Measurements from ENCODE around the gene TMEM147. TPM values are rescaled to one million over a fixed set of nuclear protein-coding genes. Genes with fewer than 3 reads are reported as not detected.

The TMEM147 gene
- total RNA-seq, 1 donor from 2014 or later = 104 TPM

DNA sequence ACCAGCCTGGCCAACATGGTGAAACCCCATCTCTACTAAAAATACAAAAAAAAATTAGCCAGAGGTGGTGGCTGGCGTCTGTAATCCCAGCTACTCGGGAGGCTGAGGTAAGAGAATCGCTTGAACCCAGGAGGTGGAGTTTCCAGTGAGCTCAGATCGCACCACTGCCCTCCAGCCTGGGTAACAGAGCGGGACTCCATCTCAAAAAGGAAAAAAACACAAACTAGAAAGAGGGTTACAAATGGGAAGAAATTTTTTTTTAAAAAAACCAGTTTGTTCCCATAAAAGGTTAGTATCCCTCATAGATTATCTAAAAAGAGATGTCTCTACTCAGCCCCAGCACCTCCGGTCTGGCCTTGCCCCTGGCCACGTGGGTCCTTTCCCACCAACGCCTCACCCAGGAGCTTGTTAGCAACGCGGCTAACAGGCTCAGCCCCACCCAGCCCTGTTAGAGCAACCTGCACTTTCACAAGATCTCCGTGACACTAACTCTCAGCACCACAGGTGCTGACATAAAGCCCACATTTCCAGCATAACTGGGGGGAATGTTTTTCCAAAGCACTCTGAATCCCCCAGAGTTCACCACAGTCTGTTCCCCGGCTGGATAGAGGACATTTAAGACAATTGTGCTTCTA lies 36.3 kb upstream of the TMEM147 start:
- Mint-ChIP-seq H3K4me1 (ENCODE audit: unreplicated experiment) (peaks cover 9% of the 10 kb centered on the region), H3K4me3 (peak overlapping the region; percentile 91), H3K9me3 (no peaks in the 10 kb centered on the region), H3K36me3 (peaks cover 5% of the 10 kb centered on the region), H3K27ac (peak overlapping the region; percentile 96), H3K27me3 (peaks cover 44% of the 10 kb centered on the region)
- DNase-seq (ENCODE audit: extremely low spot score, unreplicated experiment) = no peak
- TF ChIP-seq, protein P1, sequence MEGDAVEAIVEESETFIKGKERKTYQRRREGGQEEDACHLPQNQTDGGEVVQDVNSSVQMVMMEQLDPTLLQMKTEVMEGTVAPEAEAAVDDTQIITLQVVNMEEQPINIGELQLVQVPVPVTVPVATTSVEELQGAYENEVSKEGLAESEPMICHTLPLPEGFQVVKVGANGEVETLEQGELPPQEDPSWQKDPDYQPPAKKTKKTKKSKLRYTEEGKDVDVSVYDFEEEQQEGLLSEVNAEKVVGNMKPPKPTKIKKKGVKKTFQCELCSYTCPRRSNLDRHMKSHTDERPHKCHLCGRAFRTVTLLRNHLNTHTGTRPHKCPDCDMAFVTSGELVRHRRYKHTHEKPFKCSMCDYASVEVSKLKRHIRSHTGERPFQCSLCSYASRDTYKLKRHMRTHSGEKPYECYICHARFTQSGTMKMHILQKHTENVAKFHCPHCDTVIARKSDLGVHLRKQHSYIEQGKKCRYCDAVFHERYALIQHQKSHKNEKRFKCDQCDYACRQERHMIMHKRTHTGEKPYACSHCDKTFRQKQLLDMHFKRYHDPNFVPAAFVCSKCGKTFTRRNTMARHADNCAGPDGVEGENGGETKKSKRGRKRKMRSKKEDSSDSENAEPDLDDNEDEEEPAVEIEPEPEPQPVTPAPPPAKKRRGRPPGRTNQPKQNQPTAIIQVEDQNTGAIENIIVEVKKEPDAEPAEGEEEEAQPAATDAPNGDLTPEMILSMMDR (conservative IDR thresholded peaks at IDR 0.05) = no peak

DNA sequence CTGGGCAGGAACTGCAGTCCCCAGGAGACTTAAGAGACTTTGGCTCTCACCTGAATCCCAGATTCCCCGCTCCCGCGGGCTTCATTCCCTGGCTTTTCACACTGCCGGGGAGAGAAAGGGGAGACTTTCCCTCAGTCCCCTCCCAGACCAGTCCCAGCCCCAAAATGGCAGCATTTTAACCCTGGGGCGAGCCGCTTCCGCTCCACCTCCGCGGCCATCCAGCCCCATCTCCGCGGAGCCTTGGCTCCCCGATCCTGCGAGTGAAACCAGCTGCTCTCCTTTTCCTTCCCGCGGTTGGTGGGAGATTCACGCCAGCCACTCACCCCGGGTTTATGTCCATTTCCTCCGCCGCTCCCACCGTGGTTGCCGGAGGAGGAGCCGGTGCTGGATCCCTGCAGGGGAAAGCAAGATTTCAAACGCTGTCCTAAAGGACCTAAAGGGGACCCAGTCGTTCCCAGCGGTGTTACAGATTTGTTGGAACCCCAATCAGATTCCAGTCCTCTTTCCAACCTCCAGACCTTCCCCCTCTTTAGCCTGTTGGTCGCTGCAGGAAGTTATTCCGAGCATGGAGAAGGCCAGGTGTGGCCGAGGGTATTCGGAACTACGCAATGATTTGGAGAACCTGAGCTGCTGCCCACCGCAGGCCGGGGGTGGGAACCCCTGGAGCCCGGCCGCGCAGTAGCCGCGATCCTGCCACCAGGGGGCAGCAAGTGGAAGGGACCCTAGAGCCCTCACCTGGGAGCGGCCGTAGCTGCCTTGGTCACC lies 35.4 kb upstream of the TMEM147 start:
- TF ChIP-seq, protein P1 (conservative IDR thresholded peaks at IDR 0.05) = peak; percentile 96
- Mint-ChIP-seq H3K4me1 (ENCODE audit: unreplicated experiment) (peaks cover 9% of the 10 kb centered on the region), H3K27ac (peak overlapping the region; percentile 96), H3K36me3 (peaks cover 5% of the 10 kb centered on the region), H3K9me3 (no peaks in the 10 kb centered on the region), H3K4me3 (peak overlapping the region; percentile 91), H3K27me3 (peaks cover 48% of the 10 kb centered on the region)
- DNase-seq (ENCODE audit: extremely low spot score, unreplicated experiment) = peak; percentile 89

DNA sequence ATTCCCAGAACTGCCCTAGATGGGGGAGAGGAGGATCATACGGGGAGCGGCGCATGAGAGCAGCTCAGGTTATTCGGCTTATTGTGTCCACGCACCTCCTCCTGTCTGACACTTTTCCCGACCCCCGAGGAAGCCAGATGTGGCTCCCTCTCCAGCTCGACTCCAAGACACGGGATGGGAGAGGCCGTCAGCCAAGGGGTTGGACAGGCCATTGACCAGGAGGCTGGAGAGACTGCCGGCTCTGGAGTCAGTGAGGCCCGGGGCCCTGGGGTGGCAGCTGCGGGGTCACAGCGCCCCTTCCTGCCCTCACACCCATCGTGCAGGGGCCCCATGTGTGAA lies 34.8 kb upstream of the TMEM147 start:
- Mint-ChIP-seq H3K27ac (peak overlapping the region; percentile 96), H3K9me3 (no peaks in the 10 kb centered on the region), H3K4me3 (peak overlapping the region; percentile 91)

GRCh38 chr19:35511337-35511736 lies 34.1 kb upstream of the TMEM147 start:
- H3K4me3 Mint-ChIP-seq = no peak overlapping the region
- DNase-seq (ENCODE audit: extremely low spot score, unreplicated experiment) = no peak
- peaks cover 9% of the 10 kb centered on the region for H3K4me1 Mint-ChIP-seq (ENCODE audit: unreplicated experiment)
- H3K27me3 Mint-ChIP-seq = peaks cover 48% of the 10 kb centered on the region
- H3K9me3 Mint-ChIP-seq = no peaks in the 10 kb centered on the region
- peaks cover under 1% of the 10 kb centered on the region for H3K36me3 Mint-ChIP-seq
- no peak overlapping the region for H3K27ac Mint-ChIP-seq
- TF ChIP-seq, protein P1 (conservative IDR thresholded peaks at IDR 0.05) = no peak

More for the DNA sequence above, 34.8 kb upstream of the TMEM147 start:
- no peak for DNase-seq (ENCODE audit: extremely low spot score, unreplicated experiment)
- Mint-ChIP-seq H3K4me1 (ENCODE audit: unreplicated experiment) (peaks cover 9% of the 10 kb centered on the region), H3K27me3 (peaks cover 48% of the 10 kb centered on the region), H3K36me3 (peaks cover 5% of the 10 kb centered on the region)
- TF ChIP-seq, protein P1 (conservative IDR thresholded peaks at IDR 0.05) = no peak

DNA sequence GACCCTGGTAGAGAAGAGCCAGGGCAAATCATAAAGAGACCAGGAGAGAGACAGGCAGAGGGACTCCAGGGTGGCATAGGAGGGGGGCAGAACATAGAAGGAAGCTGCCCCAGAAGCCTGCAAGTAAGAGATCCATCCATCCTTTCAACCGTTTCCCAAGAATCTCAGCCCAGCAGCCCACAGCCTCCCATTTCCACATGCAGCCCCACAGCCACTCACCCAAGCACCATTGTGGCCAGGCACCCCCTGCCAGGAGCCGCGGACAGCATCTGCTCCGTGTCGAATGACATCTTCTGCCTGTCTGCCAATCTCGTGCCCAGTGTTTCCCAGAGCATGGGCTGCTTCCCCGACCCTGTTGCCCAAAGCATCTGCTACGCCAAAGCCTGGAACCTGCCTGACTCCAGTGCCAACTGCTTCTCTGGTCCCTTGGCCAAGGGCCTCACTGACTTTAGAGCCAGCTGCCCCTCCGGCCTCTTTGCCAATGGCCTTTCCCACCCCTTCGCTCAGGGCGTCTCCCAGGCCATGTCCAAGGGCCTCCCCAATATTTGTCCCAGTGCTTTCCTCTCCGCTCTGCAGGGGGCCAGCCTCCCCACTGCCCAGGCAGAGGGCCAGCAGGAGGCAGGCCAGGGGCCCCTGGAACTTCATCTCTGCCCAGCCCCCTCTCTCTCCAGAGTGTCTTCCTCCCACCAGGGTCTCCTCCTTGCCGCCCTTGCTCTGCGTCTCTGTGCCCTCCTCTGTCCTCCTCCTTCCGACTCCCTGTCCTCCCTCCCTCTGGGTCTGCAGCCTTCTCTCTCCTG lies 32.4 kb upstream of the TMEM147 start:
- no peak for DNase-seq (ENCODE audit: extremely low spot score, unreplicated experiment)
- peaks cover 40% of the 10 kb centered on the region for H3K27me3 Mint-ChIP-seq
- TF ChIP-seq, protein P1 (conservative IDR thresholded peaks at IDR 0.05) = no peak
- H3K9me3 Mint-ChIP-seq = no peaks in the 10 kb centered on the region
- H3K27ac Mint-ChIP-seq = peak overlapping the region; percentile 74
- peaks cover 9% of the 10 kb centered on the region for H3K4me1 Mint-ChIP-seq (ENCODE audit: unreplicated experiment)
- no peaks in the 10 kb centered on the region for H3K36me3 Mint-ChIP-seq
- H3K4me3 Mint-ChIP-seq = peak overlapping the region; percentile 34
